IMR-90 (cell line): ENCODE data around the gene FAM234B. TPM values are rescaled to one million over a fixed set of nuclear protein-coding genes. Genes with fewer than 3 reads are reported as not detected.
A peak's percentile ranks its signal among the peaks of the same experiment; 100 is the strongest.

ENCODE experiments used
- ATAC-seq: fragments of 200-7000 bp; cut with Tn5 transposase; 2 replicates; pipeline ENCODE4 v1.9.1; 2020; ENCODE audit warnings: low read depth, mild to moderate bottlenecking, moderate library complexity
- BruUV-seq: library from RNA; stranded (reverse); fragments of 400-500 nt; replicated peaks from 2 replicates; lab custom pipeline; 2021; lab: Mats Ljungman, UMichigan
- CTCF ChIA-PET: fragments of 300-600 bp; formaldehyde crosslinking; extraction: SDS; loops from one replicate; lab custom pipeline; 2021; ENCODE audit warnings: antibody characterized with exemption; lab: Yijun Ruan, JAX
- POLR2A ChIA-PET: fragments of 300-600 bp; sonication (Branson Sonifier 250); formaldehyde crosslinking; loops from one replicate; lab custom pipeline; 2022; ENCODE audit warnings: antibody characterized with exemption; ENCODE audit not compliant: unreplicated experiment; lab: Charles Lee
- DNase-seq: peaks from one replicate; pipeline ENCODE4 v3.0.0; 2013
- H2AFZ ChIP-seq: replicated peaks from 2 replicates; pipeline ENCODE3; 2013; ENCODE audit warnings: low read length, mild to moderate bottlenecking; ENCODE audit not compliant: poor library complexity
- H2AK5ac ChIP-seq: 2 replicates; pipeline ENCODE4 v1.6.1; 2013; ENCODE audit warnings: low read depth, low read length, inconsistent platforms
- H2AK9ac ChIP-seq: replicated peaks from 2 replicates; pipeline ENCODE3; 2013; ENCODE audit warnings: mild to moderate bottlenecking, low read depth, low read length, moderate library complexity; ENCODE audit not compliant: poor library complexity
- H2BK120ac ChIP-seq: 2 replicates; pipeline ENCODE4 v1.6.1; 2013; ENCODE audit warnings: low read depth, low read length, inconsistent platforms
- H2BK15ac ChIP-seq: 3 replicates; pipeline ENCODE4 v1.6.1; 2013; ENCODE audit warnings: low read depth, low read length, inconsistent platforms
- H2BK20ac ChIP-seq: 2 replicates; pipeline ENCODE4 v1.6.1; 2013; ENCODE audit warnings: low read depth, mild to moderate bottlenecking, inconsistent platforms, low read length, moderate library complexity
- H2BK5ac ChIP-seq: 2 replicates; pipeline ENCODE4 v1.6.1; 2013; ENCODE audit warnings: mild to moderate bottlenecking, low read depth, low read length, inconsistent platforms; ENCODE audit not compliant: poor library complexity, severe bottlenecking
- H3K14ac ChIP-seq: replicated peaks from 2 replicates; pipeline ENCODE4 v1.6.1; 2013; ENCODE audit warnings: low read depth, low read length, inconsistent platforms
- H3K18ac ChIP-seq: 2 replicates; pipeline ENCODE4 v1.6.1; 2013; ENCODE audit warnings: low read depth, low read length, control low read depth
- H3K23ac ChIP-seq: 2 replicates; pipeline ENCODE4 v1.6.1; 2013; ENCODE audit warnings: low read depth, low read length, inconsistent platforms
- H3K27ac ChIP-seq: 2 replicates; pipeline ENCODE4 v1.5.1; 2013; ENCODE audit warnings: mild to moderate bottlenecking, control low read depth, low read length; ENCODE audit not compliant: insufficient read depth
- H3K27me3 ChIP-seq: 2 replicates; pipeline ENCODE4 v1.6.1; 2013; ENCODE audit warnings: low read length; ENCODE audit not compliant: control insufficient read depth, insufficient read depth
- H3K36me3 ChIP-seq: 2 replicates; pipeline ENCODE4 v1.6.1; 2013; ENCODE audit warnings: low read length, mixed read lengths; ENCODE audit not compliant: control insufficient read depth, insufficient read depth
- H3K4ac ChIP-seq: 2 replicates; pipeline ENCODE4 v1.6.1; 2013; ENCODE audit warnings: low read depth, low read length, inconsistent platforms
- H3K4me1 ChIP-seq: 2 replicates; pipeline ENCODE4 v1.6.1; 2013; ENCODE audit warnings: low read length, mixed read lengths; ENCODE audit not compliant: control insufficient read depth, insufficient read depth
- H3K4me2 ChIP-seq: 2 replicates; pipeline ENCODE4 v1.6.1; 2013; ENCODE audit warnings: low read depth, mild to moderate bottlenecking, control low read depth, low read length, moderate library complexity
- H3K4me3 ChIP-seq: 2 replicates; pipeline ENCODE4 v1.5.1; 2013; ENCODE audit warnings: low read depth, mild to moderate bottlenecking, control low read depth, low read length, moderate library complexity; ENCODE audit not compliant: insufficient read depth
- H3K56ac ChIP-seq: 2 replicates; pipeline ENCODE4 v1.6.1; 2013; ENCODE audit warnings: low read length, inconsistent platforms; ENCODE audit not compliant: insufficient read depth; ENCODE audit errors: extremely low read depth
- H3K79me1 ChIP-seq, 2 experiments: 2 replicates each; pipeline ENCODE4 v1.6.1; 2013; ENCODE audit warnings: low read length in 2 of 2, inconsistent platforms in 1 of 2, low read depth in 1 of 2
- H3K9ac ChIP-seq: 2 replicates; pipeline ENCODE4 v1.6.1; 2013; ENCODE audit warnings: low read depth, low read length, control low read depth
- H3K9me1 ChIP-seq: 2 replicates; pipeline ENCODE4 v1.6.1; 2013; ENCODE audit warnings: low read length, inconsistent platforms; ENCODE audit not compliant: insufficient read depth
- H3K9me3 ChIP-seq: 2 replicates; pipeline ENCODE4 v1.6.1; 2013; ENCODE audit warnings: low read length; ENCODE audit not compliant: control insufficient read depth, insufficient read depth
- H4K20me1 ChIP-seq: 2 replicates; pipeline ENCODE4 v1.6.1; 2013; ENCODE audit warnings: low read length, inconsistent platforms; ENCODE audit not compliant: insufficient read depth
- H4K5ac ChIP-seq: 2 replicates; pipeline ENCODE4 v1.6.1; 2013; ENCODE audit warnings: mild to moderate bottlenecking, low read depth, low read length, control low read depth
- H4K8ac ChIP-seq, 2 experiments: 2 replicates each; pipeline ENCODE4 v1.6.1; 2013; ENCODE audit warnings: low read depth in 2 of 2, low read length in 2 of 2, control low read depth in 1 of 2, inconsistent platforms in 1 of 2
- H4K91ac ChIP-seq: 2 replicates; pipeline ENCODE4 v1.6.1; 2013; ENCODE audit warnings: low read depth, low read length, inconsistent platforms; ENCODE audit not compliant: insufficient read depth
- BHLHE40 ChIP-seq: fragments of 150-350 bp; IDR thresholded peaks from 2 replicates; pipeline ENCODE4 v1.6.1; 2016; ENCODE audit warnings: mild to moderate bottlenecking, low read depth, low read length
- CEBPB ChIP-seq: IDR thresholded peaks from 2 replicates; pipeline ENCODE4 v1.6.1; 2012; ENCODE audit warnings: low read depth, low read length, improper control_type of control experiment
- CHD1 ChIP-seq: IDR thresholded peaks from 2 replicates; pipeline ENCODE4 v1.6.1; 2012; ENCODE audit warnings: low read depth, low read length, improper control_type of control experiment
- CTCF ChIP-seq: conservative IDR thresholded peaks from 2 replicates; pipeline ENCODE4 v1.5.1; 2012; ENCODE audit warnings: mild to moderate bottlenecking, low read depth, low read length, improper control_type of control experiment
- ELK1 ChIP-seq: fragments of 150-350 bp; IDR thresholded peaks from 2 replicates; pipeline ENCODE4 v1.6.1; 2016; ENCODE audit warnings: low read depth, mild to moderate bottlenecking, low read length, moderate library complexity, borderline replicate concordance
- FOS ChIP-seq: fragments of 150-350 bp; IDR thresholded peaks from 2 replicates; pipeline ENCODE4 v1.6.1; 2016; ENCODE audit warnings: low read depth, low read length
- MAFK ChIP-seq: IDR thresholded peaks from 2 replicates; pipeline ENCODE4 v1.6.1; 2012; ENCODE audit warnings: low read depth, low read length, improper control_type of control experiment
- MAZ ChIP-seq: IDR thresholded peaks from 2 replicates; pipeline ENCODE4 v1.6.1; 2012; ENCODE audit warnings: low read depth, mild to moderate bottlenecking, low read length, improper control_type of control experiment, moderate library complexity, borderline replicate concordance
- MXI1 ChIP-seq: IDR thresholded peaks from 2 replicates; pipeline ENCODE4 v1.6.1; 2012; ENCODE audit warnings: low read depth, mild to moderate bottlenecking, low read length, moderate library complexity, borderline replicate concordance
- NFE2L2 ChIP-seq: fragments of 150-350 bp; IDR thresholded peaks from 2 replicates; pipeline ENCODE4 v1.6.1; 2016; ENCODE audit warnings: low read depth, mild to moderate bottlenecking, low read length
- POLR2A ChIP-seq: IDR thresholded peaks from 2 replicates; pipeline ENCODE4 v1.6.1; 2012; ENCODE audit warnings: mild to moderate bottlenecking, low read depth, low read length
- RAD21 ChIP-seq: IDR thresholded peaks from 2 replicates; pipeline ENCODE4 v1.6.1; 2012; ENCODE audit warnings: low read length, improper control_type of control experiment
- RCOR1 ChIP-seq: IDR thresholded peaks from 2 replicates; pipeline ENCODE4 v1.6.1; 2012; ENCODE audit warnings: mild to moderate bottlenecking, low read length, improper control_type of control experiment; ENCODE audit not compliant: insufficient replicate concordance
- RFX5 ChIP-seq: IDR thresholded peaks from 2 replicates; pipeline ENCODE4 v1.8.0; 2012; ENCODE audit warnings: low read depth, mild to moderate bottlenecking, low read length, moderate library complexity
- SMC3 ChIP-seq: fragments of 150-350 bp; IDR thresholded peaks from 2 replicates; pipeline ENCODE4 v1.6.1; 2016; ENCODE audit warnings: low read depth, mild to moderate bottlenecking, antibody characterized with exemption, low read length, moderate library complexity
- USF2 ChIP-seq: fragments of 150-350 bp; IDR thresholded peaks from 2 replicates; pipeline ENCODE4 v1.6.1; 2017; ENCODE audit warnings: mild to moderate bottlenecking, antibody characterized with exemption, low read length, low read depth
- WGBS, 2 experiments: methylation state at CpG; one replicate each; pipeline versions ENCODE4 v1.1.5 to v1.1.7; 2013; ENCODE audit warnings: missing lambda C conversion rate in 2 of 2; ENCODE audit not compliant: insufficient read length in 1 of 2; ENCODE audit errors: extremely low coverage in 2 of 2; 5-methylcytosine and 5-hydroxymethylcytosine counted together
- dilution Hi-C: fragments of 300-500 bp; cut with HindIII; formaldehyde crosslinking; loops from one replicate; pipeline ENCODE4 v1.14.3; 2018; ENCODE audit warnings: low sequenced_read_pairs; ENCODE audit not compliant: unreplicated experiment
- in situ Hi-C: fragments of 300-500 bp; cut with MboI; formaldehyde crosslinking; loops from 3 replicates; pipeline ENCODE4 v1.14.3; 2019; ENCODE audit warnings: low sequenced_read_pairs, inconsistent platforms, mixed read lengths
- intact Hi-C: fragments of 100-400 bp; cut with micrococcal nuclease; formaldehyde crosslinking; loops from 2 replicates; pipeline ENCODE4 v1.10.0; 2022
- polyA plus RNA-seq, 3 experiments: library from polyadenylated mRNA; depleted of rRNA; stranded (reverse); fragments of >200 nt; gene quantifications; 2 replicates each; pipeline ENCODE4 v1.2.3, GENCODE V29; 2012; ENCODE audit warnings: low replicate concordance in 1 of 3
- total RNA-seq: library from RNA; depleted of rRNA; stranded (reverse); fragments of >200 nt; gene quantifications from 2 replicates; pipeline ENCODE4 v1.2.3, GENCODE V29; 2012

FAM234B gene
- total and polyA plus RNA-seq, 2 of the 4 experiments (the other 2 are of a cell fraction): 3.6 to 8.6 TPM

GRCh38 chr12:12997734-12998133, 46.4 kb upstream of the FAM234B start:
- CTCF ChIA-PET: no interaction called here
- H3K4me3 ChIP-seq: no peak overlapping the region
- no CpG with 5 or more reads among the region's 2 CpGs for WGBS, 2 experiments

More at GRCh38 chr12:12997734-12998133, 46.4 kb upstream of the FAM234B start:
- Histone ChIP-seq H2AK9ac (no peak overlapping the region), H2BK20ac (no peak overlapping the region), H4K20me1 (peaks cover 16% of the 10 kb centered on the region), H2BK5ac (no peak overlapping the region), H3K9ac (no peak overlapping the region), H2BK15ac (no peak overlapping the region), H3K9me3 (no peaks in the 10 kb centered on the region), H3K36me3 (0 out of 2 replicates have a peak, but pooled peaks cover 2% of the 10 kb centered on the region), H3K79me1 (peaks cover 52 to 74% of the 10 kb centered on the region in 2 experiments), H3K9me1 (peaks cover 14% of the 10 kb centered on the region), H4K91ac (no peak overlapping the region; the same call in 1 of the 2 replicates), H3K18ac (no peak overlapping the region), H2AFZ (no peak overlapping the region), H3K23ac (no peak overlapping the region), H3K4me2 (peak overlapping the region; percentile 63), H3K27me3 (no peaks in the 10 kb centered on the region), H3K56ac (no peak overlapping the region), H4K8ac (no peak overlapping the region), H3K27ac (no peak overlapping the region), H3K14ac (0 out of 2 replicates have a peak overlapping the region, but pooled peaks have one; percentile 12), H2AK5ac (peak overlapping the region; percentile 48; the same call in 1 of the 2 replicates), H3K4ac (peak overlapping the region; percentile 25; the same call in 1 of the 2 replicates), H4K5ac (no peak overlapping the region), H3K4me1 (peaks cover 26% of the 10 kb centered on the region), H2BK120ac (no peak overlapping the region)
- in situ Hi-C loops: no loop called here
- TF ChIP-seq CEBPB (no peak), CTCF (no peak), RFX5 (no peak), MAZ (no peak), RCOR1 (no peak), RAD21 (no peak), MAFK (no peak), SMC3 (no peak), USF2 (no peak), NFE2L2 (no peak), ELK1 (no peak), MXI1 (no peak), FOS (no peak), POLR2A (no peak), CHD1 (no peak), BHLHE40 (no peak)
- POLR2A ChIA-PET: no interaction called here
- no TSS peak for BruUV-seq
- DNase-seq: no peak
- intact Hi-C loops: loop anchor here (10.0 kb wide), 1 partner anchor 1167 kb away; no protein-coding TSS in a partner anchor
- dilution Hi-C loops: no loop called here
- ATAC-seq: no peak
